Lung (tissue), 12 donors: Measurements from ENCODE around the gene VAPB. TPM values are rescaled to one million over a fixed set of nuclear protein-coding genes. Genes with fewer than 3 reads are reported as not detected.
"Not testable (repeated sequence)": the region's sequence is repeated elsewhere in the genome, so short reads cannot be mapped to it uniquely, and the experiment has no call there.

ENCODE experiments used
- ATAC-seq: fragments of 200-7000 bp; cut with Tn5 transposase; one replicate; pipeline ENCODE4 v1.9.1; 2020; ENCODE audit warnings: moderate number of reproducible peaks; ENCODE audit not compliant: insufficient read depth, low FRiP score
- DNase-seq, 3 donors: peaks; one replicate each; pipeline ENCODE4 v3.0.0-alpha.2; 2013 to 2017
- H3K27ac ChIP-seq, 2 donors: one replicate each; pipeline ENCODE4 v1.5.1; 2013; ENCODE audit warnings: mild to moderate bottlenecking in 2 of 2, moderate library complexity in 2 of 2, control low read depth in 1 of 2, inconsistent platforms in 1 of 2, low read depth in 1 of 2, low read length in 1 of 2
- H3K27me3 ChIP-seq, 3 donors: one replicate each; pipeline ENCODE4 v1.5.1; 2013; ENCODE audit warnings: low read length in 2 of 3; ENCODE audit not compliant: control insufficient read depth in 3 of 3, insufficient read depth in 3 of 3
- H3K36me3 ChIP-seq, 4 donors: one replicate each; pipeline ENCODE4 v1.5.1; 2013; ENCODE audit warnings: low read length in 4 of 4, mild to moderate bottlenecking in 1 of 4, moderate library complexity in 1 of 4; ENCODE audit not compliant: control insufficient read depth in 4 of 4, insufficient read depth in 4 of 4
- H3K4me1 ChIP-seq, 5 donors: one replicate each; pipeline ENCODE4 v1.5.1; 2013; ENCODE audit warnings: low read length in 5 of 5, mild to moderate bottlenecking in 2 of 5, moderate library complexity in 1 of 5; ENCODE audit not compliant: control insufficient read depth in 5 of 5, insufficient read depth in 5 of 5
- H3K4me3 ChIP-seq: one replicate; pipeline ENCODE4 v1.5.1; 2013; ENCODE audit warnings: mild to moderate bottlenecking, control low read depth, moderate library complexity
- H3K9ac ChIP-seq, 2 donors: one replicate each; pipeline ENCODE4 v1.5.1; 2013; ENCODE audit warnings: low read length in 2 of 2, control low read depth in 1 of 2; ENCODE audit not compliant: insufficient read depth in 1 of 2
- H3K9me3 ChIP-seq, 4 donors: one replicate each; pipeline ENCODE4 v1.5.1; 2013; ENCODE audit warnings: low read length in 3 of 4, mild to moderate bottlenecking in 1 of 4, moderate library complexity in 1 of 4; ENCODE audit not compliant: control insufficient read depth in 4 of 4, insufficient read depth in 3 of 4
- CTCF ChIP-seq: IDR thresholded peaks from 2 replicates; pipeline ENCODE4 v1.5.1; 2012; ENCODE audit warnings: mild to moderate bottlenecking; ENCODE audit errors: control extremely low read depth, extremely low read depth
- WGBS, 2 donors: extraction: QIAGEN DNeasy Blood & Tissue Kit; methylation state at CpG; one replicate each; pipeline ENCODE4 v1.1.7; 2013; 5-methylcytosine and 5-hydroxymethylcytosine counted together
- polyA plus RNA-seq, 2 donors: library from polyadenylated mRNA; stranded (reverse); fragments of 200-250 nt; gene quantifications; one replicate each; pipeline ENCODE4 v1.2.1, GENCODE V29; 2013
- total RNA-seq, 2 donors: library from RNA; depleted of rRNA in 1 of 2; stranded (reverse); fragments of >200 nt in 1 of 2; gene quantifications; one replicate each; pipeline ENCODE4 v1.2.1, GENCODE V29; 2014 to 2021
- donor health status: control.
- donor health status: control.
- donor health status: Bipolar disorder and iron deficiency.
- donor health status: healthy.
- donor health status: DM: yes; HTN: yes; CAD: no.

The VAPB gene
- total and polyA plus RNA-seq, 4 donors = 21.3 to 44.7 (median 24.1) TPM

- WGBS, 2 donors = 75 to 87% methylated on average over 5 of the region's 5 CpGs
- DNase-seq (no peak), ATAC-seq (peak; percentile 58)
- H3K27ac ChIP-seq = no peak overlapping the region
- peaks cover 2 to 17% (median 10%) of the 10 kb centered on the region in 5 donors for H3K4me1 ChIP-seq
- no peak overlapping the region for H3K4me3 ChIP-seq
- H3K9ac ChIP-seq = no peak overlapping the region
- TF ChIP-seq CTCF = no peak
- peaks cover 10 to 17% (median 11%) of the 10 kb centered on the region in 4 donors for H3K36me3 ChIP-seq
- no peaks in the 10 kb centered on the region for H3K27me3 ChIP-seq
- no peaks in the 10 kb centered on the region for H3K9me3 ChIP-seq
These were observed 31.9 kb downstream of the VAPB start for GRCh38 chr20:58420798-58421496.

GRCh38 chr20:58421497-58421850, 32.4 kb downstream of the VAPB start:
- no peak for ATAC-seq
- DNase-seq = peak in 2 of 3 donors; percentile 26 to 33
- no peak overlapping the region for H3K4me3 ChIP-seq

GRCh38 chr20:58424218-58424969, 35.4 kb downstream of the VAPB start:
- Histone ChIP-seq H3K4me3 (no peak overlapping the region), H3K27ac (no peak overlapping the region), H3K4me1 (peaks cover 2 to 17% (median 8%) of the 10 kb centered on the region in 5 donors), H3K9ac (no peak overlapping the region), H3K27me3 (no peaks in the 10 kb centered on the region), H3K9me3 (peaks cover 0 to 1% (median 0%) of the 10 kb centered on the region in 4 donors), H3K36me3 (peaks cover 3 to 21% (median 12%) of the 10 kb centered on the region in 4 donors)
- no peak for TF ChIP-seq CTCF
- WGBS, 2 donors = 74 to 86% methylated on average over 6 of the region's 6 CpGs
- ATAC-seq (no peak), DNase-seq (no peak)

More at GRCh38 chr20:58421497-58421850, 32.4 kb downstream of the VAPB start:
- Histone ChIP-seq H3K36me3 (peaks cover 10 to 17% (median 12%) of the 10 kb centered on the region in 4 donors), H3K27ac (no peak overlapping the region), H3K4me1 (peaks cover 2 to 17% (median 10%) of the 10 kb centered on the region in 5 donors), H3K9me3 (no peaks in the 10 kb centered on the region), H3K9ac (no peak overlapping the region), H3K27me3 (no peaks in the 10 kb centered on the region)
- WGBS, 2 donors = 57 to 78% methylated on average over 1 of the region's 1 CpG
- TF ChIP-seq CTCF = no peak

- ATAC-seq, DNase-seq, H3K27ac ChIP-seq, H3K27me3 ChIP-seq, H3K36me3 ChIP-seq, H3K9ac ChIP-seq, H3K9me3 ChIP-seq, H3K4me3 ChIP-seq: not testable (repeated sequence)
- 94 to 96% methylated on average over 3 of the region's 3 CpGs for WGBS, 2 donors
- H3K4me1 ChIP-seq = peaks cover 5 to 11% (median 10%) of the 10 kb centered on the region in 5 donors
These were observed 38.5 kb downstream of the VAPB start for GRCh38 chr20:58427571-58427970.
